Uterus (tissue), 2 donors: ENCODE data around the gene BBX.

Experiments used
- POLR2A ChIP-seq, 2 donors: fragments of 450-650 bp; IDR thresholded peaks; one replicate each; pipeline ENCODE4 v1.6.1; 2016; ENCODE audit warnings: antibody characterized with exemption in 2 of 2, mild to moderate bottlenecking in 1 of 2, moderate library complexity in 1 of 2
- TF ChIP-seq, protein P1 (sequence below), 4 experiments: fragments of 200-600 bp in 2 of 4; fragments of 450-650 bp in 2 of 4; sonication (generic) in 2 of 4; IDR thresholded peaks; one replicate each; pipeline ENCODE4 v1.5.1; 2016 to 2019; ENCODE audit warnings: antibody characterized with exemption in 4 of 4, mild to moderate bottlenecking in 2 of 4, moderate library complexity in 1 of 4

DNA sequence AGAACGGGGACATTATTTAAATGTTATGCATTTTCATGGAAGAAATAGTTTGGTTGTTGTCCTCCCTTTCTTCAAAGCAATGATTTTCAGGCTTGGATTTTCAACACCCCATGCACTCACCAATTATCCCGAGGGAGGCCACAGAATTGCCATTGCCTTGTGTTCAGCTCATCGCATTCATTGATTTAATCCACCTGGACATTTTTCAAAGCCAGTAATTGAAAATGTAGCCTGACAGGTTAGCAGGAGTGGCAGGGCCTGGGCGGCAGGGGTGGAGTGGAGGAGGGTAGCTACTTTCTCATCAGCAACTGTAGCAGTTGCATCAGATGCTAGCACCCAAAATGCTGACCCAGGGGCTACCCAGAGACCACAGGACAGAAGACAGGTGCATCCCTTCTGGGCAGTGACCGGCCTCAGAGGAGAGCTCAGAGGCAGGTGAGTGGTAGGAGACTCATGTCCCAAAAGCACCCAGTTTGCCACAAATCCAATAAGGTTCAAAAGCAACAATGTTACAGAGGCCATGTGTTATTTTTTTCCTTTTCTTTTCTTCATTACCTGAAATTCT, 325.7 kb downstream of the BBX start:
- TF ChIP-seq, protein P1, sequence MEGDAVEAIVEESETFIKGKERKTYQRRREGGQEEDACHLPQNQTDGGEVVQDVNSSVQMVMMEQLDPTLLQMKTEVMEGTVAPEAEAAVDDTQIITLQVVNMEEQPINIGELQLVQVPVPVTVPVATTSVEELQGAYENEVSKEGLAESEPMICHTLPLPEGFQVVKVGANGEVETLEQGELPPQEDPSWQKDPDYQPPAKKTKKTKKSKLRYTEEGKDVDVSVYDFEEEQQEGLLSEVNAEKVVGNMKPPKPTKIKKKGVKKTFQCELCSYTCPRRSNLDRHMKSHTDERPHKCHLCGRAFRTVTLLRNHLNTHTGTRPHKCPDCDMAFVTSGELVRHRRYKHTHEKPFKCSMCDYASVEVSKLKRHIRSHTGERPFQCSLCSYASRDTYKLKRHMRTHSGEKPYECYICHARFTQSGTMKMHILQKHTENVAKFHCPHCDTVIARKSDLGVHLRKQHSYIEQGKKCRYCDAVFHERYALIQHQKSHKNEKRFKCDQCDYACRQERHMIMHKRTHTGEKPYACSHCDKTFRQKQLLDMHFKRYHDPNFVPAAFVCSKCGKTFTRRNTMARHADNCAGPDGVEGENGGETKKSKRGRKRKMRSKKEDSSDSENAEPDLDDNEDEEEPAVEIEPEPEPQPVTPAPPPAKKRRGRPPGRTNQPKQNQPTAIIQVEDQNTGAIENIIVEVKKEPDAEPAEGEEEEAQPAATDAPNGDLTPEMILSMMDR (IDR thresholded peaks at IDR 0.05), result no peak
- TF ChIP-seq POLR2A (IDR thresholded peaks at IDR 0.05), result no peak
